Mesendoderm (in vitro differentiated cells): ENCODE results near the gene CYSRT1.

ENCODE experiments used
- DNase-seq: peaks from one replicate; pipeline ENCODE4 v3.0.0; 2013
- H2AK5ac ChIP-seq: 2 replicates; pipeline ENCODE4 v1.6.1; 2013; ENCODE audit warnings: low read length, inconsistent platforms
- H2BK120ac ChIP-seq: 2 replicates; pipeline ENCODE4 v1.6.1; 2013; ENCODE audit warnings: low read depth, mild to moderate bottlenecking, low read length, moderate library complexity, mixed read lengths
- H2BK15ac ChIP-seq: replicated peaks from 2 replicates; pipeline ENCODE4 v1.6.1; 2013; ENCODE audit warnings: low read depth, mild to moderate bottlenecking, moderate library complexity
- H2BK5ac ChIP-seq: 2 replicates; pipeline ENCODE4 v1.6.1; 2013; ENCODE audit warnings: low read length, inconsistent platforms
- H3K18ac ChIP-seq: 2 replicates; pipeline ENCODE4 v1.6.1; 2013; ENCODE audit warnings: mild to moderate bottlenecking, low read length, mixed read lengths
- H3K23ac ChIP-seq: one replicate; pipeline ENCODE4 v1.6.1; 2013; ENCODE audit warnings: low read length
- H3K27ac ChIP-seq: 2 replicates; pipeline ENCODE4 v1.5.1; 2013; ENCODE audit warnings: low read depth, mild to moderate bottlenecking, inconsistent platforms, low read length, moderate library complexity
- H3K27me3 ChIP-seq: 2 replicates; pipeline ENCODE4 v1.6.1; 2013; ENCODE audit warnings: low read length, control low read depth, mild to moderate bottlenecking, inconsistent platforms; ENCODE audit not compliant: insufficient read depth, poor library complexity
- H3K36me3 ChIP-seq: 2 replicates; pipeline ENCODE4 v1.6.1; 2013; ENCODE audit warnings: low read length, inconsistent platforms; ENCODE audit not compliant: control insufficient read depth, insufficient read depth
- H3K4ac ChIP-seq: one replicate; pipeline ENCODE4 v1.6.1; 2013; ENCODE audit warnings: low read depth, mild to moderate bottlenecking, low read length, moderate library complexity
- H3K4me1 ChIP-seq: 2 replicates; pipeline ENCODE4 v1.6.1; 2013; ENCODE audit warnings: low read depth, low read length, inconsistent platforms; ENCODE audit not compliant: control insufficient read depth
- H3K4me2 ChIP-seq: 2 replicates; pipeline ENCODE4 v1.6.1; 2013; ENCODE audit warnings: low read length
- H3K4me3 ChIP-seq: 2 replicates; pipeline ENCODE4 v1.5.1; 2013; ENCODE audit warnings: mild to moderate bottlenecking, low read length
- H3K56ac ChIP-seq: one replicate; pipeline ENCODE4 v1.6.1; 2013; ENCODE audit warnings: low read length
- H3K79me1 ChIP-seq: 2 replicates; pipeline ENCODE4 v1.6.1; 2013; ENCODE audit warnings: low read length, inconsistent platforms
- H3K79me2 ChIP-seq: 2 replicates; pipeline ENCODE4 v1.6.1; 2013; ENCODE audit warnings: mild to moderate bottlenecking, low read length; ENCODE audit not compliant: control insufficient read depth, insufficient read depth
- H3K9ac ChIP-seq: 2 replicates; pipeline ENCODE4 v1.6.1; 2013; ENCODE audit warnings: low read length, inconsistent platforms
- H4K5ac ChIP-seq: one replicate; pipeline ENCODE4 v1.6.1; 2013; ENCODE audit warnings: low read length
- H4K8ac ChIP-seq: one replicate; pipeline ENCODE4 v1.6.1; 2013; ENCODE audit warnings: low read depth, mild to moderate bottlenecking, control low read depth, low read length, moderate library complexity
- WGBS: extraction: QIAGEN DNeasy Blood & Tissue Kit; methylation state at CpG from one replicate; pipeline ENCODE4 v1.1.7; 2013; ENCODE audit warnings: low lambda C conversion rate, missing lambda C conversion rate; ENCODE audit not compliant: insufficient coverage; ENCODE audit errors: extremely low coverage; 5-methylcytosine and 5-hydroxymethylcytosine counted together

Gene CYSRT1

DNA sequence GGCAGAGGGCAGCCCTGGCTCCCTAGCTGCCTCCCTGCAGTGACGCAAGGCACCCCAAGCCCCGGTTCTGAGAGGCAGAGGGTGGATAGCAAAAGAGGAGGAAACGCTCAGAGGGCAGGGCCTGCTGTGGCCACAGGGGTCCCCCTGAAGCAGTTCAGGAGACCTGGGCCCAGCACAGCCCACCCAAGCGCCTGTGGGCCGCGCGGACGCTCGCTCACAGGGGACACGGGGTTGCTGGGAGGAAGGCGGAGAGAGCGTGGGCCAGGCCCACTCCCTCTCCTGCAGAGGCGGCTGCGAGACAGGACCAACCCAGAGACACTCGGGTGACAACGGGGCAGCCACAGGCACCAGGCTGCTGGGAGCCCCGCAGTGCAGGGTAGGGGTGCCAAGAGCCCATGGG lies 45.2 kb upstream of the CYSRT1 start:
- no peak overlapping the region for H3K23ac ChIP-seq
- no peak overlapping the region for H3K4ac ChIP-seq
- H2BK5ac ChIP-seq, result no peak overlapping the region
- H3K4me2 ChIP-seq, result no peak overlapping the region
- H2BK15ac ChIP-seq, result no peak overlapping the region
- H3K4me1 ChIP-seq, result no peaks in the 10 kb centered on the region
- H3K79me2 ChIP-seq, result no peaks in the 10 kb centered on the region
- no peaks in the 10 kb centered on the region for H3K27me3 ChIP-seq
- H2AK5ac ChIP-seq, result no peak overlapping the region
- H3K79me1 ChIP-seq, result no peaks in the 10 kb centered on the region
- no peak overlapping the region for H3K9ac ChIP-seq
- H3K36me3 ChIP-seq, result no peaks in the 10 kb centered on the region
- H4K5ac ChIP-seq, result no peak overlapping the region
- no peak for DNase-seq
- no peak overlapping the region for H2BK120ac ChIP-seq
- no peak overlapping the region for H3K18ac ChIP-seq
- no CpG with 5 or more reads among the region's 17 CpGs for WGBS
- H3K27ac ChIP-seq, result no peak overlapping the region
- no peak overlapping the region for H3K56ac ChIP-seq
- H3K4me3 ChIP-seq, result no peak overlapping the region
- H4K8ac ChIP-seq, result no peak overlapping the region

DNA sequence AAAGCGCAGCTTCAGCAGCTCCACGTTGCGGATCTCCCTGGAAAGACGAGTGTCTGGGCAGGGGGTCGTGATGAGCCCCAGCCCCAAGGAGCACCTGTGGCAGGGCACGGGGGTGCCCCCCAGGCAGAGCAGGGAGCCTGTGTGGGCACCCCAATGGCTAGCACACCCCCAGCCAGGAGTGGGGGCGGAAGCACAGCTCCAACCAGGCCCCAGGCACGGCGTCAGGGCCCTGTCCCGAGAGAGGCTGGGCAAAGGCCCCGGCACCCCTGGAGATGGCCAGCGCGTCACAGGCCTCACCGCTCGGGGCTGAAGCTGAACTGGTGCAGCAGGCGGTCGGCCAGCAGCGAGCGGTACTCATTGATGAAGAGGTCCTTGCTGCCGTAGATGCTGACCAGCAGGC lies 44.5 kb upstream of the CYSRT1 start:
- H3K9ac ChIP-seq, result no peak overlapping the region
- no CpG with 5 or more reads among the region's 20 CpGs for WGBS
- H4K8ac ChIP-seq, result no peak overlapping the region
- H3K79me1 ChIP-seq, result no peaks in the 10 kb centered on the region
- H3K4me1 ChIP-seq, result no peaks in the 10 kb centered on the region
- no peaks in the 10 kb centered on the region for H3K79me2 ChIP-seq
- no peak overlapping the region for H3K56ac ChIP-seq
- no peak overlapping the region for H3K27ac ChIP-seq
- no peak overlapping the region for H2AK5ac ChIP-seq
- H3K36me3 ChIP-seq, result no peaks in the 10 kb centered on the region
- H2BK120ac ChIP-seq, result no peak overlapping the region
- H3K23ac ChIP-seq, result no peak overlapping the region
- H2BK15ac ChIP-seq, result no peak overlapping the region
- no peak overlapping the region for H2BK5ac ChIP-seq
- H4K5ac ChIP-seq, result no peak overlapping the region
- H3K18ac ChIP-seq, result no peak overlapping the region
- H3K4me3 ChIP-seq, result no peak overlapping the region
- no peak overlapping the region for H3K4ac ChIP-seq
- no peak for DNase-seq
- no peaks in the 10 kb centered on the region for H3K27me3 ChIP-seq
- H3K4me2 ChIP-seq, result no peak overlapping the region

DNA sequence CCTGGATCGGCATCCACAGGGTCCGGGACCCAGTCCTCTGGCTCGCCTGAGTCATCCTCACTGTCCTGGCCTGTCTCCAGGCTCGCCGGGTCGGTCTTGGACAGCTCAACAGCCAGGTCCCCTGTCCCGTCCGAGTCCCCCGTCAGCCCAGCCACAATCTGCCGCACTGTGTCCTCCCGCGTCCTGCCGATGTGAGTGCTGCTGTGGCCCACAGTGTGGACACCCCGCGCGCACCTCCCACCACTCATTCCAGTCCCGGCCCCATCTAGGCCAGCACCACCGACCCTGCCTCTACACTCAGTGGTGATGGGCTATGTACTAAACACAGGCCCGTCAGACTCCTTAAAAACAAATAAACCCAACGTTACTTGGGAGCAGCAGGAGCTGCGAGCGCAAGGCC lies 43.3 kb upstream of the CYSRT1 start:
- H2BK120ac ChIP-seq, result no peak overlapping the region
- peaks cover 1% of the 10 kb centered on the region for H3K79me2 ChIP-seq
- no peaks in the 10 kb centered on the region for H3K27me3 ChIP-seq
- WGBS, result no CpG with 5 or more reads among the region's 22 CpGs
- H3K79me1 ChIP-seq, result no peaks in the 10 kb centered on the region
- H3K36me3 ChIP-seq, result no peaks in the 10 kb centered on the region
- H4K5ac ChIP-seq, result no peak overlapping the region
- H3K56ac ChIP-seq, result no peak overlapping the region
- H3K4ac ChIP-seq, result no peak overlapping the region
- H2BK15ac ChIP-seq, result no peak overlapping the region
- H3K9ac ChIP-seq, result no peak overlapping the region
- H3K27ac ChIP-seq, result no peak overlapping the region
- H3K4me2 ChIP-seq, result no peak overlapping the region
- no peaks in the 10 kb centered on the region for H3K4me1 ChIP-seq
- no peak overlapping the region for H2BK5ac ChIP-seq
- DNase-seq, result no peak
- no peak overlapping the region for H3K23ac ChIP-seq
- no peak overlapping the region for H2AK5ac ChIP-seq
- no peak overlapping the region for H3K4me3 ChIP-seq
- no peak overlapping the region for H3K18ac ChIP-seq
- no peak overlapping the region for H4K8ac ChIP-seq

DNA sequence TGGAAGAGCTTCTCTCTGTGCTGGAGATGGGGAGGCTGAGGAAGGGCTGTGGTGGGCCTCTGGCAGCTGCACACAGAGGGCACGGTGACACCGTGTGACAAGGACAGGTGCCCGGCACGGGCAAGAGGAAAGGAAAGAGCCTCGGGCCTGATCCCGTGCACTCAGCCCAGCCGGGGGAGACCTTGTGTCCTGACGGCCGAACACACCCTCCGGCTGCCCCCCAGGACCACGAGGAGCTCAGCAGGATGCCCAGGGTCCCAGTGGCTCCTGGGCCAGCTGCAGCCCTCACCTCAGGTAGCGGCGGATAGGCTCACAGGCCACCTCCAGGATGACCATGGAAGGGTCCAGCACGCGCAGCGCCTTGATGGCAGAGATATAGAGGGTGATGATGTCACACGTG lies 42.1 kb upstream of the CYSRT1 start:
- no peak overlapping the region for H3K18ac ChIP-seq
- no peak overlapping the region for H4K5ac ChIP-seq
- H2BK5ac ChIP-seq, result no peak overlapping the region
- H3K79me1 ChIP-seq, result peaks cover 9% of the 10 kb centered on the region
- no peaks in the 10 kb centered on the region for H3K27me3 ChIP-seq
- DNase-seq, result no peak
- no peaks in the 10 kb centered on the region for H3K36me3 ChIP-seq
- H3K56ac ChIP-seq, result no peak overlapping the region
- WGBS, result no CpG with 5 or more reads among the region's 17 CpGs
- H3K9ac ChIP-seq, result no peak overlapping the region
- no peaks in the 10 kb centered on the region for H3K4me1 ChIP-seq
- H3K23ac ChIP-seq, result no peak overlapping the region
- no peak overlapping the region for H3K4ac ChIP-seq
- peaks cover 12% of the 10 kb centered on the region for H3K79me2 ChIP-seq
- no peak overlapping the region for H2BK15ac ChIP-seq
- H2BK120ac ChIP-seq, result no peak overlapping the region
- H3K4me2 ChIP-seq, result no peak overlapping the region
- H4K8ac ChIP-seq, result no peak overlapping the region
- H3K27ac ChIP-seq, result no peak overlapping the region
- no peak overlapping the region for H3K4me3 ChIP-seq
- no peak overlapping the region for H2AK5ac ChIP-seq

DNA sequence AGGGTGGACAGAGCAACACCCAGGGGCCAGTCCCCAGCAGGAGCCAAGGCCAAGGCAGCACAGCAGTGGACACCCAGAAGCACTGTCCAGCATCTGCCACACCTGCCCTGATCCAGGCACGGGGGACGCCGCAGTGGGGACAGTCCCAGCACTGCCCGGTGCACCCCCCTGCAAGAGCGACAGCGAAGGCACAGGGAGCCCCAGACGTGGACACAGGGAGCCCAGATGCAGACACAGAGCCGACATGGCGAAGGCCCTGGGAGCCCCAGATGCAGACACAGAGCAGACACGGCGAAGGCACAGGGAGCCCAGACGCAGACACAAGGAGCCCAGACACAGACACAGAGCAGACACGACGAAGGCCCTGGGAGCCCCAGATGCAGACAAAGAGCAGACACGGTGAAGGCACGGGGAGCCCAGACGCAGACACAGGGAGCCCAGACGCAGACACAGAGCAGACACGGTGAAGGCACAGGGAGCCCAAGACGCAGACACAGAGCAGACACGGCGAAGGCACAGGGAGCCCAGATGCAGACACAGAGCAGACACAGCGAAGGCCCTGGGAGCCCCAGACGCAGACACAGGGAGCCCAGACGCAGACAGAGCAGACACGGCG lies 40.9 kb upstream of the CYSRT1 start:
- no peak overlapping the region for H4K5ac ChIP-seq
- no peak overlapping the region for H2BK120ac ChIP-seq
- H3K4me3 ChIP-seq, result no peak overlapping the region
- H3K27ac ChIP-seq, result no peak overlapping the region
- H3K4me1 ChIP-seq, result no peaks in the 10 kb centered on the region
- H4K8ac ChIP-seq, result no peak overlapping the region
- no peaks in the 10 kb centered on the region for H3K36me3 ChIP-seq
- H3K18ac ChIP-seq, result no peak overlapping the region
- no peak overlapping the region for H3K4me2 ChIP-seq
- DNase-seq, result no peak
- no peak overlapping the region for H3K56ac ChIP-seq
- no peaks in the 10 kb centered on the region for H3K27me3 ChIP-seq
- H2BK15ac ChIP-seq, result no peak overlapping the region
- H3K23ac ChIP-seq, result no peak overlapping the region
- H3K79me2 ChIP-seq, result peaks cover 12% of the 10 kb centered on the region
- no peak overlapping the region for H3K4ac ChIP-seq
- no peak overlapping the region for H2BK5ac ChIP-seq
- WGBS, result no CpG with 5 or more reads among the region's 27 CpGs
- H3K79me1 ChIP-seq, result peaks cover 10% of the 10 kb centered on the region
- no peak overlapping the region for H2AK5ac ChIP-seq
- H3K9ac ChIP-seq, result no peak overlapping the region
